ENCODE results near the gene FARS2. TPM values are rescaled to one million over a fixed set of nuclear protein-coding genes. Genes with fewer than 3 reads are reported as not detected.

The FARS2 gene
- total RNA-seq, 1 experiment from 2014 or later, result 17.8 TPM

- CTCF ChIA-PET, result no interaction called here
- intact Hi-C loops (cut with micrococcal nuclease; ENCODE audit: unreplicated experiment), result no loop called here
- no TSS peak for BruUV-seq (replicated peaks)
- no peak for TF ChIP-seq EZH2 (IDR thresholded peaks at IDR 0.05; ENCODE audit: borderline replicate concordance, low read depth, low read length, poor library complexity, severe bottlenecking)
- TF ChIP-seq, protein P1, sequence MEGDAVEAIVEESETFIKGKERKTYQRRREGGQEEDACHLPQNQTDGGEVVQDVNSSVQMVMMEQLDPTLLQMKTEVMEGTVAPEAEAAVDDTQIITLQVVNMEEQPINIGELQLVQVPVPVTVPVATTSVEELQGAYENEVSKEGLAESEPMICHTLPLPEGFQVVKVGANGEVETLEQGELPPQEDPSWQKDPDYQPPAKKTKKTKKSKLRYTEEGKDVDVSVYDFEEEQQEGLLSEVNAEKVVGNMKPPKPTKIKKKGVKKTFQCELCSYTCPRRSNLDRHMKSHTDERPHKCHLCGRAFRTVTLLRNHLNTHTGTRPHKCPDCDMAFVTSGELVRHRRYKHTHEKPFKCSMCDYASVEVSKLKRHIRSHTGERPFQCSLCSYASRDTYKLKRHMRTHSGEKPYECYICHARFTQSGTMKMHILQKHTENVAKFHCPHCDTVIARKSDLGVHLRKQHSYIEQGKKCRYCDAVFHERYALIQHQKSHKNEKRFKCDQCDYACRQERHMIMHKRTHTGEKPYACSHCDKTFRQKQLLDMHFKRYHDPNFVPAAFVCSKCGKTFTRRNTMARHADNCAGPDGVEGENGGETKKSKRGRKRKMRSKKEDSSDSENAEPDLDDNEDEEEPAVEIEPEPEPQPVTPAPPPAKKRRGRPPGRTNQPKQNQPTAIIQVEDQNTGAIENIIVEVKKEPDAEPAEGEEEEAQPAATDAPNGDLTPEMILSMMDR (conservative IDR thresholded peaks at IDR 0.05; ENCODE audit: low read depth, low read length), result no peak
- no peaks in the 10 kb centered on the region for H3K9me3 ChIP-seq (ENCODE audit: low read depth, low read length, poor library complexity, severe bottlenecking)
- POLR2A ChIA-PET (ENCODE audit: low non-redundant PET), result no interaction called here
- H3K4me1 ChIP-seq (ENCODE audit: insufficient read depth, low read length, poor library complexity, severe bottlenecking), result peaks cover 28% of the 10 kb centered on the region
- no peaks in the 10 kb centered on the region for H3K36me3 ChIP-seq (ENCODE audit: insufficient read depth, low read length, poor library complexity, severe bottlenecking)
- H3K27ac ChIP-seq (ENCODE audit: low read depth, low read length, poor library complexity, severe bottlenecking), result no peak overlapping the region
- no peak for DNase-seq (ENCODE audit: low spot score)
- no peak overlapping the region for H3K4me3 ChIP-seq (ENCODE audit: low read depth, low read length, poor library complexity, severe bottlenecking)
- no peaks in the 10 kb centered on the region for H3K27me3 ChIP-seq (replicated peaks; ENCODE audit: insufficient read depth, low read depth, low read length, poor library complexity)
These were observed 262.8 kb downstream of the FARS2 start for GRCh38 chr6:5524110-5524509.

GRCh38 chr6:5525209-5525608 is 263.9 kb downstream of the FARS2 start:
- intact Hi-C loops (cut with micrococcal nuclease; ENCODE audit: unreplicated experiment), result no loop called here

GRCh38 chr6:5529015-5529414 is 267.7 kb downstream of the FARS2 start:
- CTCF ChIA-PET, result no interaction called here
- H3K4me3 ChIP-seq (ENCODE audit: low read depth, low read length, poor library complexity, severe bottlenecking), result no peak overlapping the region
- peaks cover 15% of the 10 kb centered on the region for H3K4me1 ChIP-seq (ENCODE audit: insufficient read depth, low read length, poor library complexity, severe bottlenecking)
- no peak for DNase-seq (ENCODE audit: low spot score)
- TF ChIP-seq EZH2 (IDR thresholded peaks at IDR 0.05; ENCODE audit: borderline replicate concordance, low read depth, low read length, poor library complexity, severe bottlenecking), result no peak
- TF ChIP-seq, protein P1 (conservative IDR thresholded peaks at IDR 0.05; ENCODE audit: low read depth, low read length), result no peak
- no peaks in the 10 kb centered on the region for H3K9me3 ChIP-seq (ENCODE audit: low read depth, low read length, poor library complexity, severe bottlenecking)
- BruUV-seq (replicated peaks), result no TSS peak
- no peaks in the 10 kb centered on the region for H3K36me3 ChIP-seq (ENCODE audit: insufficient read depth, low read length, poor library complexity, severe bottlenecking)
- POLR2A ChIA-PET (ENCODE audit: low non-redundant PET), result no interaction called here
- H3K27ac ChIP-seq (ENCODE audit: low read depth, low read length, poor library complexity, severe bottlenecking), result no peak overlapping the region
- intact Hi-C loops (cut with micrococcal nuclease; ENCODE audit: unreplicated experiment), result no loop called here
- no peaks in the 10 kb centered on the region for H3K27me3 ChIP-seq (replicated peaks; ENCODE audit: insufficient read depth, low read depth, low read length, poor library complexity)

More at GRCh38 chr6:5525209-5525608, 263.9 kb downstream of the FARS2 start:
- TF ChIP-seq EZH2 (IDR thresholded peaks at IDR 0.05; ENCODE audit: borderline replicate concordance, low read depth, low read length, poor library complexity, severe bottlenecking), result no peak
- TF ChIP-seq, protein P1 (conservative IDR thresholded peaks at IDR 0.05; ENCODE audit: low read depth, low read length), result no peak
- Histone ChIP-seq H3K4me3 (ENCODE audit: low read depth, low read length, poor library complexity, severe bottlenecking) (no peak overlapping the region), H3K27ac (ENCODE audit: low read depth, low read length, poor library complexity, severe bottlenecking) (no peak overlapping the region), H3K4me1 (ENCODE audit: insufficient read depth, low read length, poor library complexity, severe bottlenecking) (peaks cover 28% of the 10 kb centered on the region), H3K27me3 (replicated peaks; ENCODE audit: insufficient read depth, low read depth, low read length, poor library complexity) (no peaks in the 10 kb centered on the region), H3K9me3 (ENCODE audit: low read depth, low read length, poor library complexity, severe bottlenecking) (no peaks in the 10 kb centered on the region), H3K36me3 (ENCODE audit: insufficient read depth, low read length, poor library complexity, severe bottlenecking) (no peaks in the 10 kb centered on the region)
- ChIA-PET CTCF (no interaction called here), POLR2A (ENCODE audit: low non-redundant PET) (no interaction called here)
- BruUV-seq (replicated peaks), result no TSS peak
- peak; percentile 60 for DNase-seq (ENCODE audit: low spot score)

Data from A673 (cell line).